ENCODE data around the gene CFLAR. TPM values are rescaled to one million over a fixed set of nuclear protein-coding genes. Genes with fewer than 3 reads are reported as not detected.

The CFLAR gene
- total and polyA plus RNA-seq, 2 of the 13 experiments (the other 11 are each of a cell fraction or from before 2014, with no cell fraction given): 43.8 to 92.1 TPM

DNA sequence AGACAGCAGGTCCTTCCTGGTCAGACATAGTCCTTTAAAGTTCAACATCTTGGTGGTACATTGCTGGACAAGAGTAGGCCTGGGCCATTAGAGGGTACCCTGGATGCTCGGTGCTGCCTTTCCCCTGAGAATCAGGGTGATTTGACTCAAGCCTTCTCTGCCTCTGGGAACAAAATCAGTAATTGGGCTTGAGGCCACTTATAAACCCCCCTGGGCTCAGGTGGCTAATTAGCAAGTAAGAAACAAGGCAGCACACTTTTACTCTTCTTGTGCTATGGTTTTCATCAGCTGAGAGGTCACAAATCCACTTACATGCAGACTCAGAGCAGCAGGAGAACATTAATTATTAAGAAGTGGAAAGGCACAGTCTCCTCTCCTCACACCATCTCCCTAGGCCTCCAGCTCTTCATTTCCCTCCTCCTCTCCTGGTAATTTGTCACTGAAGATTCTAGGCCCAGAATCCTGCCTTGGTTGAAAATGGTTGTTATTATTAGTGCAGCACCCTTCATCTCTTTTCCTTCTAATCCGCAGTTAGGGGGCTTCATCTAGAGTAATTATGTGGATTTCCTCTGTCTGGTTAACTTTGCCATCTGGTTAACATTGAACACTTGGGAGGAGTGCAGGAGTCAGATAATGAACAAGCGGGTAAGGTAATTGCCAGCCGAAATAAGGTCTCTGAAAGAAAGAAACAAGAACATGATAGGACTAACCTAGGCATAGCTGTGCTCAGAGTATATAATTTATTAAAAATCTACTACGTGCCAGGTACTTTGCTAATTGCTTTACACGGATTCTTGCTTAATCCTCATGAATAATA is 37.2 kb downstream of the CFLAR start (continued):
- TF ChIP-seq, protein P1, sequence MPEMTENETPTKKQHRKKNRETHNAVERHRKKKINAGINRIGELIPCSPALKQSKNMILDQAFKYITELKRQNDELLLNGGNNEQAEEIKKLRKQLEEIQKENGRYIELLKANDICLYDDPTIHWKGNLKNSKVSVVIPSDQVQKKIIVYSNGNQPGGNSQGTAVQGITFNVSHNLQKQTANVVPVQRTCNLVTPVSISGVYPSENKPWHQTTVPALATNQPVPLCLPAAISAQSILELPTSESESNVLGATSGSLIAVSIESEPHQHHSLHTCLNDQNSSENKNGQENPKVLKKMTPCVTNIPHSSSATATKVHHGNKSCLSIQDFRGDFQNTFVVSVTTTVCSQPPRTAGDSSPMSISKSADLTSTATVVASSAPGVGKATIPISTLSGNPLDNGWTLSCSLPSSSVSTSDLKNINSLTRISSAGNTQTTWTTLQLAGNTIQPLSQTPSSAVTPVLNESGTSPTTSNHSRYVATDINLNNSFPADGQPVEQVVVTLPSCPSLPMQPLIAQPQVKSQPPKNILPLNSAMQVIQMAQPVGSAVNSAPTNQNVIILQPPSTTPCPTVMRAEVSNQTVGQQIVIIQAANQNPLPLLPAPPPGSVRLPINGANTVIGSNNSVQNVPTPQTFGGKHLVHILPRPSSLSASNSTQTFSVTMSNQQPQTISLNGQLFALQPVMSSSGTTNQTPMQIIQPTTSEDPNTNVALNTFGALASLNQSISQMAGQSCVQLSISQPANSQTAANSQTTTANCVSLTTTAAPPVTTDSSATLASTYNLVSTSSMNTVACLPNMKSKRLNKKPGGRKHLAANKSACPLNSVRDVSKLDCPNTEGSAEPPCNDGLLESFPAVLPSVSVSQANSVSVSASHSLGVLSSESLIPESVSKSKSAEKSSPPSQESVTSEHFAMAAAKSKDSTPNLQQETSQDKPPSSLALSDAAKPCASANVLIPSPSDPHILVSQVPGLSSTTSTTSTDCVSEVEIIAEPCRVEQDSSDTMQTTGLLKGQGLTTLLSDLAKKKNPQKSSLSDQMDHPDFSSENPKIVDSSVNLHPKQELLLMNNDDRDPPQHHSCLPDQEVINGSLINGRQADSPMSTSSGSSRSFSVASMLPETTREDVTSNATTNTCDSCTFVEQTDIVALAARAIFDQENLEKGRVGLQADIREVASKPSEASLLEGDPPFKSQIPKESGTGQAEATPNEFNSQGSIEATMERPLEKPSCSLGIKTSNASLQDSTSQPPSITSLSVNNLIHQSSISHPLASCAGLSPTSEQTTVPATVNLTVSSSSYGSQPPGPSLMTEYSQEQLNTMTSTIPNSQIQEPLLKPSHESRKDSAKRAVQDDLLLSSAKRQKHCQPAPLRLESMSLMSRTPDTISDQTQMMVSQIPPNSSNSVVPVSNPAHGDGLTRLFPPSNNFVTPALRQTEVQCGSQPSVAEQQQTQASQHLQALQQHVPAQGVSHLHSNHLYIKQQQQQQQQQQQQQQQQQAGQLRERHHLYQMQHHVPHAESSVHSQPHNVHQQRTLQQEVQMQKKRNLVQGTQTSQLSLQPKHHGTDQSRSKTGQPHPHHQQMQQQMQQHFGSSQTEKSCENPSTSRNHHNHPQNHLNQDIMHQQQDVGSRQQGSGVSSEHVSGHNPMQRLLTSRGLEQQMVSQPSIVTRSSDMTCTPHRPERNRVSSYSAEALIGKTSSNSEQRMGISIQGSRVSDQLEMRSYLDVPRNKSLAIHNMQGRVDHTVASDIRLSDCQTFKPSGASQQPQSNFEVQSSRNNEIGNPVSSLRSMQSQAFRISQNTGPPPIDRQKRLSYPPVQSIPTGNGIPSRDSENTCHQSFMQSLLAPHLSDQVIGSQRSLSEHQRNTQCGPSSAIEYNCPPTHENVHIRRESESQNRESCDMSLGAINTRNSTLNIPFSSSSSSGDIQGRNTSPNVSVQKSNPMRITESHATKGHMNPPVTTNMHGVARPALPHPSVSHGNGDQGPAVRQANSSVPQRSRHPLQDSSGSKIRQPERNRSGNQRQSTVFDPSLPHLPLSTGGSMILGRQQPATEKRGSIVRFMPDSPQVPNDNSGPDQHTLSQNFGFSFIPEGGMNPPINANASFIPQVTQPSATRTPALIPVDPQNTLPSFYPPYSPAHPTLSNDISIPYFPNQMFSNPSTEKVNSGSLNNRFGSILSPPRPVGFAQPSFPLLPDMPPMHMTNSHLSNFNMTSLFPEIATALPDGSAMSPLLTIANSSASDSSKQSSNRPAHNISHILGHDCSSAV (CRISPR knock-in tag; IDR thresholded peaks at IDR 0.05; ENCODE audit: borderline replicate concordance): no peak
- TF ChIP-seq ZNF598 (CRISPR knock-in tag; IDR thresholded peaks at IDR 0.05; ENCODE audit: borderline replicate concordance) (no peak), ZNF414 (CRISPR knock-in tag; IDR thresholded peaks at IDR 0.05) (no peak), ZNF75D (CRISPR knock-in tag; IDR thresholded peaks at IDR 0.05; ENCODE audit: borderline replicate concordance) (no peak), ZNF431 (CRISPR knock-in tag; IDR thresholded peaks at IDR 0.05; ENCODE audit: borderline replicate concordance, low read depth) (no peak)
- TF ChIP-seq, protein P2, sequence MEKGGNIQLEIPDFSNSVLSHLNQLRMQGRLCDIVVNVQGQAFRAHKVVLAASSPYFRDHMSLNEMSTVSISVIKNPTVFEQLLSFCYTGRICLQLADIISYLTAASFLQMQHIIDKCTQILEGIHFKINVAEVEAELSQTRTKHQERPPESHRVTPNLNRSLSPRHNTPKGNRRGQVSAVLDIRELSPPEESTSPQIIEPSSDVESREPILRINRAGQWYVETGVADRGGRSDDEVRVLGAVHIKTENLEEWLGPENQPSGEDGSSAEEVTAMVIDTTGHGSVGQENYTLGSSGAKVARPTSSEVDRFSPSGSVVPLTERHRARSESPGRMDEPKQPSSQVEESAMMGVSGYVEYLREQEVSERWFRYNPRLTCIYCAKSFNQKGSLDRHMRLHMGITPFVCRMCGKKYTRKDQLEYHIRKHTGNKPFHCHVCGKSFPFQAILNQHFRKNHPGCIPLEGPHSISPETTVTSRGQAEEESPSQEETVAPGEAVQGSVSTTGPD (CRISPR knock-in tag; IDR thresholded peaks at IDR 0.05): no peak
- TF ChIP-seq, protein P3, sequence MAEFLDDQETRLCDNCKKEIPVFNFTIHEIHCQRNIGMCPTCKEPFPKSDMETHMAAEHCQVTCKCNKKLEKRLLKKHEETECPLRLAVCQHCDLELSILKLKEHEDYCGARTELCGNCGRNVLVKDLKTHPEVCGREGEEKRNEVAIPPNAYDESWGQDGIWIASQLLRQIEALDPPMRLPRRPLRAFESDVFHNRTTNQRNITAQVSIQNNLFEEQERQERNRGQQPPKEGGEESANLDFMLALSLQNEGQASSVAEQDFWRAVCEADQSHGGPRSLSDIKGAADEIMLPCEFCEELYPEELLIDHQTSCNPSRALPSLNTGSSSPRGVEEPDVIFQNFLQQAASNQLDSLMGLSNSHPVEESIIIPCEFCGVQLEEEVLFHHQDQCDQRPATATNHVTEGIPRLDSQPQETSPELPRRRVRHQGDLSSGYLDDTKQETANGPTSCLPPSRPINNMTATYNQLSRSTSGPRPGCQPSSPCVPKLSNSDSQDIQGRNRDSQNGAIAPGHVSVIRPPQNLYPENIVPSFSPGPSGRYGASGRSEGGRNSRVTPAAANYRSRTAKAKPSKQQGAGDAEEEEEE (CRISPR knock-in tag; IDR thresholded peaks at IDR 0.05; ENCODE audit: borderline replicate concordance): no peak
